ENCODE measurements around the gene BIRC6.
"Not testable (repeated sequence)": the region's sequence is repeated elsewhere in the genome, so short reads cannot be mapped to it uniquely, and the experiment has no call there.

BIRC6 gene

GRCh38 chr2:32366595-32366994 is 9.8 kb downstream of the BIRC6 start:
- no peak for DNase-seq (ENCODE audit: low read depth)
- TF ChIP-seq CTCF (conservative IDR thresholded peaks at IDR 0.05; ENCODE audit: low read depth, low read length) = no peak
- no peak overlapping the region for H3K4me3 ChIP-seq (ENCODE audit: low read length)

GRCh38 chr2:32369222-32369621 is 12.4 kb downstream of the BIRC6 start:
- TF ChIP-seq CTCF (conservative IDR thresholded peaks at IDR 0.05; ENCODE audit: low read depth, low read length) = no peak
- no peak overlapping the region for H3K4me3 ChIP-seq (ENCODE audit: low read length)
- DNase-seq (ENCODE audit: low read depth) = no peak

- not testable (repeated sequence) for DNase-seq (ENCODE audit: low read depth)
Measured at GRCh38 chr2:32370942-32371341, 14.1 kb downstream of the BIRC6 start.

GRCh38 chr2:32372519-32373182 is 15.8 kb downstream of the BIRC6 start:
- H3K4me3 ChIP-seq (ENCODE audit: low read length) = no peak overlapping the region
- DNase-seq (ENCODE audit: low read depth) = no peak
- TF ChIP-seq CTCF (conservative IDR thresholded peaks at IDR 0.05; ENCODE audit: low read depth, low read length) = no peak

More at GRCh38 chr2:32370942-32371341, 14.1 kb downstream of the BIRC6 start:
- not testable (repeated sequence) for H3K4me3 ChIP-seq (ENCODE audit: low read length)

- no peak overlapping the region for H3K4me3 ChIP-seq (ENCODE audit: low read length)
- no peak for DNase-seq (ENCODE audit: low read depth)
- no peak for TF ChIP-seq CTCF (conservative IDR thresholded peaks at IDR 0.05; ENCODE audit: low read depth, low read length)
Measured at GRCh38 chr2:32375228-32375892, 18.5 kb downstream of the BIRC6 start.

- no peak for TF ChIP-seq CTCF (conservative IDR thresholded peaks at IDR 0.05; ENCODE audit: low read depth, low read length)
Measured at GRCh38 chr2:32376756-32377155, 19.9 kb downstream of the BIRC6 start.

GRCh38 chr2:32377928-32378327 is 21.1 kb downstream of the BIRC6 start:
- no peak for TF ChIP-seq CTCF (conservative IDR thresholded peaks at IDR 0.05; ENCODE audit: low read depth, low read length)
- H3K4me3 ChIP-seq (ENCODE audit: low read length) = no peak overlapping the region
- no peak for DNase-seq (ENCODE audit: low read depth)

More at GRCh38 chr2:32376756-32377155, 19.9 kb downstream of the BIRC6 start:
- no peak for DNase-seq (ENCODE audit: low read depth)
- H3K4me3 ChIP-seq (ENCODE audit: low read length) = no peak overlapping the region

All from retinal pigment epithelial cell (primary cell).